HepG2 (cell line): ENCODE results near the gene WDR86. TPM values are rescaled to one million over a fixed set of nuclear protein-coding genes. Genes with fewer than 3 reads are reported as not detected.

Source experiments
- AFF4 ChIP-seq: sonication (generic); formaldehyde crosslinking; IDR thresholded peaks from 2 replicates; pipeline ENCODE4 v1.4.0; 2020; ENCODE audit warnings: missing genetic modification reagents
- E2F5 ChIP-seq: sonication (generic); formaldehyde crosslinking; conservative IDR thresholded peaks from 2 replicates; pipeline ENCODE4 v1.4.0; 2020; ENCODE audit warnings: missing genetic modification reagents
- FOXO4 ChIP-seq: sonication (generic); formaldehyde crosslinking; conservative IDR thresholded peaks from 2 replicates; pipeline ENCODE4 v1.8.1; 2023; ENCODE audit warnings: missing genetic modification reagents
- GZF1 ChIP-seq: sonication (generic); formaldehyde crosslinking; IDR thresholded peaks from 2 replicates; pipeline ENCODE4 v1.5.1; 2020; ENCODE audit warnings: mild to moderate bottlenecking, missing genetic modification reagents
- HMGXB3 ChIP-seq: sonication (generic); formaldehyde crosslinking; IDR thresholded peaks from 2 replicates; pipeline ENCODE4 v1.4.0; 2020; ENCODE audit warnings: missing genetic modification reagents, borderline replicate concordance
- JARID2 ChIP-seq: sonication (generic); formaldehyde crosslinking; IDR thresholded peaks from 2 replicates; pipeline ENCODE4 v1.8.1; 2023; ENCODE audit warnings: missing genetic modification reagents, inconsistent platforms; ENCODE audit not compliant: insufficient replicate concordance
- NR1H2 ChIP-seq: sonication (generic); formaldehyde crosslinking; IDR thresholded peaks from 2 replicates; pipeline ENCODE4 v1.8.1; 2022; ENCODE audit warnings: low read depth, missing genetic modification reagents, borderline replicate concordance
- SOX5 ChIP-seq: IDR thresholded peaks from 2 replicates; pipeline ENCODE4 v1.6.1; 2016; ENCODE audit warnings: borderline replicate concordance
- SP5 ChIP-seq: IDR thresholded peaks from 2 replicates; pipeline ENCODE4 v1.6.1; 2016; ENCODE audit warnings: low read depth, borderline replicate concordance
- THAP7 ChIP-seq: sonication (generic); formaldehyde crosslinking; IDR thresholded peaks from 2 replicates; pipeline ENCODE4 v1.8.1; 2023; ENCODE audit warnings: mild to moderate bottlenecking, missing genetic modification reagents
- YEATS4 ChIP-seq: sonication (generic); formaldehyde crosslinking; IDR thresholded peaks from 2 replicates; pipeline ENCODE4 v1.4.0; 2020; ENCODE audit warnings: missing genetic modification reagents, borderline replicate concordance
- ZFY ChIP-seq: sonication (generic); formaldehyde crosslinking; IDR thresholded peaks from 2 replicates; pipeline ENCODE4 v1.4.0; 2020; ENCODE audit warnings: missing genetic modification reagents
- ZNF263 ChIP-seq: sonication (generic); formaldehyde crosslinking; IDR thresholded peaks from 2 replicates; pipeline ENCODE4 v1.4.0; 2020; ENCODE audit warnings: missing genetic modification reagents
- ZNF326 ChIP-seq: sonication (generic); formaldehyde crosslinking; IDR thresholded peaks from 2 replicates; pipeline ENCODE4 v1.4.0; 2020; ENCODE audit warnings: missing genetic modification reagents, borderline replicate concordance
- ZNF362 ChIP-seq: sonication (generic); formaldehyde crosslinking; IDR thresholded peaks from 2 replicates; pipeline ENCODE4 v1.4.0; 2020; ENCODE audit warnings: missing genetic modification reagents, mild to moderate bottlenecking, borderline replicate concordance
- polyA plus RNA-seq, 8 experiments: library from polyadenylated mRNA; depleted of rRNA in 3 of 8; stranded (reverse) in 7 of 8; unstranded in 1 of 8; fragments of >200 nt; fragmentation: Illumina TruSeq in 4 of 8; extraction: Trizol in 4 of 8; gene quantifications; 2 replicates each; pipeline versions ENCODE4 v1.2.1 to v1.2.3, GENCODE V29; 2011 to 2016; ENCODE audit warnings: low read depth in 4 of 8, missing spikeins in 1 of 8, mixed read lengths in 1 of 8; ENCODE audit not compliant: insufficient read depth in 1 of 8
- total RNA-seq, 5 experiments: library from RNA; depleted of rRNA; stranded (reverse); fragments of >200 nt; fragmentation: Illumina TruSeq; extraction: Trizol; gene quantifications; 2 replicates each; pipeline ENCODE4 v1.2.3, GENCODE V29; 2016; ENCODE audit warnings: low read depth in 1 of 5

Gene WDR86
- total and polyA plus RNA-seq, 2 of the 13 experiments (the other 11 are each of a cell fraction or from before 2014, with no cell fraction given), result 0.11 to 2.9 TPM

- TF ChIP-seq HMGXB3, result no peak
- no peak for TF ChIP-seq ZNF326
- no peak for TF ChIP-seq JARID2 (CRISPR knock-in tag)
- no peak for TF ChIP-seq NR1H2 (CRISPR knock-in tag)
- TF ChIP-seq ZFY (CRISPR knock-in tag), result peak; percentile 94
- no peak for TF ChIP-seq FOXO4 (CRISPR knock-in tag)
- no peak for TF ChIP-seq GZF1 (CRISPR knock-in tag)
- 0 out of 2 replicates have a peak, but pooled peaks have one; percentile 44 for TF ChIP-seq THAP7 (CRISPR knock-in tag)
- peak; percentile 89 for TF ChIP-seq SP5
- peak; percentile 29; the same call in 1 of the 2 replicates for TF ChIP-seq SOX5 (CRISPR knock-in tag)
- TF ChIP-seq AFF4, result no peak
- peak; percentile 43; the same call in 1 of the 2 replicates for TF ChIP-seq E2F5 (CRISPR knock-in tag)
- TF ChIP-seq ZNF362, result peak; percentile 19; the same call in 1 of the 2 replicates
- TF ChIP-seq ZNF263, result no peak
- peak; percentile 89 for TF ChIP-seq YEATS4 (CRISPR knock-in tag)
Measured at GRCh38 chr7:151341357-151342101, 68.3 kb downstream of the WDR86 start, which contains the start of gene NUB1 (continued).
